CD1c-positive myeloid dendritic cell (primary cell): ENCODE measurements around the gene ACTR2.
"Not testable (repeated sequence)": the region's sequence is repeated elsewhere in the genome, so short reads cannot be mapped to it uniquely, and the experiment has no call there.

Experiments
- DNase-seq: peaks from one replicate; pipeline ENCODE4 v3.0.0-alpha.2; 2016; ENCODE audit errors: extremely low spot score

Gene ACTR2

GRCh38 chr2:65228263-65228750 lies 676 bp downstream of the ACTR2 start:
- peak; percentile 84 for DNase-seq

GRCh38 chr2:65231121-65231520 lies 3.5 kb downstream of the ACTR2 start:
- DNase-seq: peak; percentile 12

GRCh38 chr2:65231892-65232477 lies 4.4 kb downstream of the ACTR2 start:
- peak; percentile 71 for DNase-seq

GRCh38 chr2:65232636-65233035 lies 5.0 kb downstream of the ACTR2 start:
- DNase-seq: peak; percentile 68

- DNase-seq: no peak
Measured at GRCh38 chr2:65240657-65241056, 13.0 kb downstream of the ACTR2 start.

- not testable (repeated sequence) for DNase-seq
Measured at GRCh38 chr2:65244452-65244851, 16.8 kb downstream of the ACTR2 start.

GRCh38 chr2:65252640-65253039 lies 25.0 kb downstream of the ACTR2 start:
- DNase-seq: no peak

GRCh38 chr2:65255356-65255755 lies 27.7 kb downstream of the ACTR2 start:
- DNase-seq: no peak

- DNase-seq: no peak
Measured at GRCh38 chr2:65256054-65256453, 28.4 kb downstream of the ACTR2 start.

- not testable (repeated sequence) for DNase-seq
Measured at GRCh38 chr2:65257866-65258265, 30.2 kb downstream of the ACTR2 start.

GRCh38 chr2:65261676-65262075 lies 34.0 kb downstream of the ACTR2 start:
- no peak for DNase-seq

GRCh38 chr2:65263262-65263661 lies 35.6 kb downstream of the ACTR2 start:
- no peak for DNase-seq

GRCh38 chr2:65263986-65264385 lies 36.4 kb downstream of the ACTR2 start:
- DNase-seq: no peak

- DNase-seq: peak; percentile 50
Measured at GRCh38 chr2:65264821-65265670, 37.4 kb downstream of the ACTR2 start.

- DNase-seq: no peak
Measured at GRCh38 chr2:65265671-65266045, 38.0 kb downstream of the ACTR2 start.

GRCh38 chr2:65267008-65267407 lies 39.4 kb downstream of the ACTR2 start:
- DNase-seq: no peak

- no peak for DNase-seq
Measured at GRCh38 chr2:65268957-65269356, 41.3 kb downstream of the ACTR2 start.

GRCh38 chr2:65273344-65273743 lies 45.7 kb downstream of the ACTR2 start:
- DNase-seq: no peak

GRCh38 chr2:65275141-65275915 lies 47.7 kb downstream of the ACTR2 start:
- DNase-seq: no peak

- DNase-seq: no peak
Measured at GRCh38 chr2:65276609-65277008, 49.0 kb downstream of the ACTR2 start.

GRCh38 chr2:65277118-65277517 lies 49.5 kb downstream of the ACTR2 start:
- no peak for DNase-seq

- no peak for DNase-seq
Measured at GRCh38 chr2:65277791-65278483, 50.3 kb downstream of the ACTR2 start.
